Fibroblast of the conjunctiva (primary cell): ENCODE measurements around the gene RHBDL2.
A peak's percentile ranks its signal among the peaks of the same experiment; 100 is the strongest.
"Not testable (repeated sequence)": the region's sequence is repeated elsewhere in the genome, so short reads cannot be mapped to it uniquely, and the experiment has no call there.

Experiments
- DNase-seq: peaks from one replicate; pipeline ENCODE4 v3.0.0-alpha.2; 2010; ENCODE audit warnings: low read depth

The RHBDL2 gene

DNA sequence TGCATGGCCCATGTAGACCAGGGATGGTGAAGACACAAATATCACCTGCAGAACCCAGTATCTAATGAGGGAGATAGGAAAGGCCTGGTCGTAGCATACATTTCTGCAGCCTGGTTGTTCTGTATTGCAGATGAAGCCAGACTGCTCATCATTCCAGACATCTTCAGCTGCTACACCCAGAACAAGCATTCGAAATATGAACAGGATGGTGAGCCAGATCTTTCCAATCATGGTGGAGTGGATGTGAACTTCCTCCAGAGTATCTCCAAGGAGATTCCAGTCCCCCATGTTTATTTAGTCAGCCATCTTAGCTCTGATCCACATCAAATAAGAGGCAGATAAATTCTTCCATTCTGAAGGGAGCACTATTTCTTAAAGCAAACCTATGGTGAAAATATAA, 65.8 kb downstream of the RHBDL2 start:
- no peak for DNase-seq

GRCh38 chr1:38873027-38873969, 68.3 kb downstream of the RHBDL2 start, which contains the start of gene MYCBP:
TSS of gene MYCBP (minus strand) at chr1:38873348. CDS start at chr1:38873305, 43 bp downstream.
- peak; percentile 95 for DNase-seq

GRCh38 chr1:38872401-38873026, 69.1 kb downstream of the RHBDL2 start:
- no peak for DNase-seq

GRCh38 chr1:38870996-38871395, 70.6 kb downstream of the RHBDL2 start:
- DNase-seq = no peak

- no peak for DNase-seq
Observed at GRCh38 chr1:38867208-38867607, 74.4 kb downstream of the RHBDL2 start.

- DNase-seq = no peak
Observed at GRCh38 chr1:38865112-38865715, 76.4 kb downstream of the RHBDL2 start.

DNA sequence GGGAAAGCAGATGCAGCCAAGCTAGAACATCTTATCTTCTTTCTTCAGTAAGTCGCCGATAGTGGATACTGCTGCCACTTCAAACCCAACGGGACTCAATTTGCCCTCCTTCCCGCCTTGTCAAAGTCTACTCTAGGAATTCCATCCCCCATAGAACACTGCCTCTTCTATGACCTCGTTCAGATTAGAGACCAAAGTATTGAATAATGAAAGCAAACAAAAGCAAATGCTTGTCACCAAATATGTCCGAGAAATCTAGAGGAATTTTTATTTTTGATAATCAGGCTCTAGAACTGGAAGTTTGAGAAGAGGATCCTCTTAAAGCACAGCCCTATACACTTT, 81.2 kb downstream of the RHBDL2 start:
- DNase-seq = no peak

GRCh38 chr1:38859561-38860453, 81.8 kb downstream of the RHBDL2 start, which contains the start of gene RRAGC:
TSS of gene RRAGC (minus strand) at chr1:38859772. CDS start at chr1:38859646, 126 bp downstream.
- DNase-seq = peak; percentile 96

DNA sequence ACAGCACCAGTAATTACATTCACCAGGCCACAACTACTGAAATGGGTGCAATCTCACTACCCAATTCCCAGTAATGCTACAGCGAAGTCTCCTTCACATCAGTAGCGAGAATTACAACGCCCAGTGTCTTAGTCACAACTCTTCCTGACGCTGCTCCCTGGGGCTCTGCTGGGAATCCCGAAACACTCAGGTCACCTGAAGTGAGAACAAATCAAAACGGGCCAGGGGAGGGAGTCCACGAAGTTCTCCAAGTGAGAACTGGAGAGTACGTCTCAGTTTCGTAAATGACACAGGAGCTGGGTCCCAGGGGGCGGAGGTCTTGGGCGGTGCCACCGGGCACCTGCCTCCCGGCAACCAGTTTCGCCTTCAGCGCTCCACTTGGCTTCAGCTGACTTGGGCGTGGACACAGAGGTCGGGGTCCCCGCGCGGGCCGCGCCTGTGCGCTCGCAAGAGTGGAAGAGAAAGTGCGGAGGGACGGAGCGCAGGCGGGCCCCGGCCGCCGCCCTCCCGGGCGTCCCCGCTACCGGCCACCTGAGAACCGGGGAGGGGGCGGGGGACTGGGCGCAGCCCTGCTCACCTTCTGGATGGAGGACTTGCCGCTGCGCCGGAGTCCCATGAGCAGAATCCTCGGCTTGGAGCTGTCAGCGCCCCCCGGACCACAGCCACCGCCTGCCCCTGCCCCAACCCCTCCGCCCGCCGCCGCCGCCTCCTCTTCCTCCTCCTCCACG, 82.6 kb downstream of the RHBDL2 start:
- DNase-seq = peak; percentile 30

- no peak for DNase-seq
Observed at GRCh38 chr1:38852780-38853179, 88.8 kb downstream of the RHBDL2 start.

GRCh38 chr1:38848071-38848470, 93.6 kb downstream of the RHBDL2 start:
- DNase-seq = no peak

- no peak for DNase-seq
Observed at GRCh38 chr1:38846210-38846609, 95.4 kb downstream of the RHBDL2 start.

DNA sequence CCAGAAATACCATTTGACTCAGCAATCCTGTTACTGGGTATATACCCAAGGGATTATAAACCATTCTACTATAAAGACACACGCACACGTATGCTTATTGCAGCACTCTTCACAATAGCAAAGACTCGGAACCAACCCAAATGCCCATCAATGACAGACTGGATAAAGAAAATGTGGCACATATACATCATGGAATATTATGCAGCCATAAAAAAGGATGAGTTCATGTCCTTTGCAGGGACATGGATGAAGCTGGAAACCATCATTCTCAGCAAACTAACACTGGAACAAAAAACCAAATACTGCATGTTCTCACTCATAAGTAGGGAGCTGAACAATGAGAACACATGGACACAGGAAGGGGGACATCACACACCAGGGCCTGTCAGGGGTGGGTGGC, 96.5 kb downstream of the RHBDL2 start:
- DNase-seq = not testable (repeated sequence)

DNA sequence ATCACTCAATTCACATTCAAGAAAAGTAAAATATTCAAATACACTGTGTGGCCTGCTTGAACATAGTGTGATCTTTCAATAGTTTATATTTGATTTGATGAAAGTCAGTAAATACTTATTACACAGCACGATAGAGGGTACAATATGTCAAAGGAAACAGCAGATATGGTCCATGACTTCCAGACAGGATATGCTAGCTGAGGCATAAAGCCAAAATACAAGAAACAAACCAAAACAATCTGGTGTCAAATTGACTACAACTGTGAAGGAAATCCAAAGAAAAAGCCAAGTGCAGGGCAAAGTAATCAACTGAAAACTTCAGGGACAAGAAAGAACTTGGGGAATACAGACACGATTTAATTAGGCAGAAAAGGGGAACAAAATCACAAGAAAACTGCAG, 101.3 kb downstream of the RHBDL2 start:
- DNase-seq = no peak

GRCh38 chr1:38839363-38839762, 102.3 kb downstream of the RHBDL2 start:
- DNase-seq = no peak

DNA sequence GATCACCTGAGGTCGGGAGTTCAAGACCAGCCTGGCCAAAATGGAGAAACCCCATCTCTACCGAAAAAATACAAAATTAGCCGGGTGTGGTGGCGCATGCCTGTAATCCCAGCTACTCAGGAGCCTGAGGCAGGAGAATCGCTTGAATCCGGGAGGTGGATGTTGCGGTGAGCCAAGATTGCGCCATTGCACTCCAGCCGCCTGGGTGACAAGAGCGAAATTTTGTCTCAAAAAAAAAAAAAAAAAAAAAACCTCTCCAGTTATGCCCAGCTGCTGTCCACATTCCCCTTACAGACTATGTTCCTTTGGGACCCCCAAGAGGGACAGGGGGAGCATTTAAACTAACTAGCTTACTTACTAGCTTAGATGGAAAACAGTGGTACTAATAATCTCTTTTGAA, 105.3 kb downstream of the RHBDL2 start:
- DNase-seq = not testable (repeated sequence)
